Measurements from ENCODE around the gene CFAP46.
"Not testable (repeated sequence)": the region's sequence is repeated elsewhere in the genome, so short reads cannot be mapped to it uniquely, and the experiment has no call there.

The CFAP46 gene

GRCh38 chr10:132827861-132828539 is 114.4 kb downstream of the CFAP46 start:
- no peak for DNase-seq
- no peak overlapping the region for H3K4me3 ChIP-seq
- peaks cover 0 to 11% of the 10 kb centered on the region in 2 donors for H3K27me3 ChIP-seq
- H3K36me3 ChIP-seq: no peaks in the 10 kb centered on the region
- TF ChIP-seq CTCF (IDR thresholded peaks at IDR 0.05): no peak
- no peaks in the 10 kb centered on the region for H3K9me3 ChIP-seq
- intact Hi-C loops (cut with DNase I; ENCODE audit: low total_unique reads): no loop called here
- H3K27ac ChIP-seq: no peak overlapping the region
- no peaks in the 10 kb centered on the region for H3K4me1 ChIP-seq

- peak in 1 of 2 donors; percentile 41 for DNase-seq
- intact Hi-C loops (cut with DNase I; ENCODE audit: low total_unique reads): no loop called here
- Histone ChIP-seq H3K4me3 (no peak overlapping the region), H3K36me3 (no peaks in the 10 kb centered on the region), H3K27me3 (peaks cover 0 to 5% of the 10 kb centered on the region in 2 donors), H3K4me1 (no peaks in the 10 kb centered on the region), H3K27ac (no peak overlapping the region), H3K9me3 (no peaks in the 10 kb centered on the region)
- TF ChIP-seq CTCF (IDR thresholded peaks at IDR 0.05): no peak
Measured at GRCh38 chr10:132827423-132827789, 115.0 kb downstream of the CFAP46 start.

GRCh38 chr10:132826524-132827422 is 115.6 kb downstream of the CFAP46 start:
- intact Hi-C loops (cut with DNase I; ENCODE audit: low total_unique reads): no loop called here
- Histone ChIP-seq H3K9me3 (no peaks in the 10 kb centered on the region), H3K27ac (no peak overlapping the region), H3K4me1 (no peaks in the 10 kb centered on the region), H3K4me3 (no peak overlapping the region), H3K27me3 (no peaks in the 10 kb centered on the region), H3K36me3 (no peaks in the 10 kb centered on the region)
- no peak for TF ChIP-seq CTCF (IDR thresholded peaks at IDR 0.05)
- peak in 1 of 2 donors; percentile 55 for DNase-seq

- H3K27ac ChIP-seq; H3K4me3 ChIP-seq; H3K27me3 ChIP-seq; H3K9me3 ChIP-seq; H3K36me3 ChIP-seq; intact Hi-C loops (cut with DNase I; ENCODE audit: low total_unique reads); H3K4me1 ChIP-seq: not testable (repeated sequence)
- peak in 1 of 2 donors; percentile 40 for DNase-seq
Measured at GRCh38 chr10:132825783-132826523, 116.4 kb downstream of the CFAP46 start.

GRCh38 chr10:132820056-132820455 is 122.3 kb downstream of the CFAP46 start:
- H3K27ac ChIP-seq: no peak overlapping the region
- TF ChIP-seq CTCF (IDR thresholded peaks at IDR 0.05): no peak
- no peaks in the 10 kb centered on the region for H3K4me1 ChIP-seq
- no peaks in the 10 kb centered on the region for H3K36me3 ChIP-seq
- no peak overlapping the region for H3K4me3 ChIP-seq
- H3K9me3 ChIP-seq: no peaks in the 10 kb centered on the region
- peaks cover 0 to 23% of the 10 kb centered on the region in 2 donors for H3K27me3 ChIP-seq
- intact Hi-C loops (cut with DNase I; ENCODE audit: low total_unique reads): no loop called here
- no peak for DNase-seq

Measured in tibial artery (tissue), 4 donors.